K562 (cell line): ENCODE data around the gene DLGAP1. TPM values are rescaled to one million over a fixed set of nuclear protein-coding genes. Genes with fewer than 3 reads are reported as not detected.

Experiments used
- ESRRA ChIP-seq: fragments of 450-650 bp; IDR thresholded peaks from 2 replicates; pipeline ENCODE4 v1.6.1; 2014; ENCODE audit warnings: low read depth, mild to moderate bottlenecking, moderate library complexity, borderline replicate concordance
- FOXM1 ChIP-seq, 2 experiments: fragments of 450-650 bp in 1 of 2; sonication (generic) in 1 of 2; formaldehyde crosslinking in 1 of 2; IDR thresholded peaks; 2 replicates each; pipeline versions ENCODE4 v1.6.1 to v1.9.0; 2017 to 2022; ENCODE audit warnings: low read depth in 2 of 2, mild to moderate bottlenecking in 2 of 2, missing genetic modification reagents in 1 of 2, moderate library complexity in 1 of 2
- GABPB2 ChIP-seq: fragments of 250-450 bp; sonication (Bioruptor Pico); conservative IDR thresholded peaks from 2 replicates; pipeline ENCODE4 v1.5.1; 2021; ENCODE audit warnings: mild to moderate bottlenecking
- GTF2A2 ChIP-seq: IDR thresholded peaks from 2 replicates; pipeline ENCODE4 v1.6.1; 2016; ENCODE audit warnings: mild to moderate bottlenecking, missing genetic modification characterization, missing compliant biosample characterization
- IFI16 ChIP-seq: fragments of 250-450 bp; sonication (Bioruptor Pico); IDR thresholded peaks from 2 replicates; pipeline ENCODE4 v2.1.2; 2022; ENCODE audit warnings: mild to moderate bottlenecking, inconsistent platforms
- L3MBTL2 ChIP-seq: fragments of 450-650 bp; IDR thresholded peaks from 2 replicates; pipeline ENCODE4 v1.6.1; 2016; ENCODE audit warnings: mild to moderate bottlenecking, moderate library complexity
- MECOM ChIP-seq: fragments of 250-450 bp; sonication (Bioruptor Pico); IDR thresholded peaks from 2 replicates; pipeline ENCODE4 v1.8.0; 2022; ENCODE audit warnings: inconsistent platforms
- NEUROD1 ChIP-seq: fragments of 150-350 bp; IDR thresholded peaks from 2 replicates; pipeline ENCODE4 v1.6.1; 2014; ENCODE audit warnings: borderline replicate concordance, low read length, low read depth; ENCODE audit not compliant: partially characterized antibody
- SIX5 ChIP-seq, 2 experiments: IDR thresholded peaks; 2 replicates each; pipeline ENCODE4 v1.6.1; 2011; ENCODE audit warnings: low read length in 2 of 2, borderline replicate concordance in 1 of 2, low read depth in 1 of 2, mild to moderate bottlenecking in 1 of 2, moderate library complexity in 1 of 2; ENCODE audit not compliant: insufficient read depth in 1 of 2
- ZFP30 ChIP-seq: fragments of 250-450 bp; sonication (Bioruptor Pico); IDR thresholded peaks from 2 replicates; pipeline ENCODE4 v1.8.0; 2022; ENCODE audit warnings: moderate library complexity, mild to moderate bottlenecking, inconsistent platforms, borderline replicate concordance
- ZFX ChIP-seq: sonication (generic); formaldehyde crosslinking; IDR thresholded peaks from 2 replicates; pipeline ENCODE4 v1.8.0; 2022; ENCODE audit warnings: mild to moderate bottlenecking, missing genetic modification reagents, moderate library complexity
- ZNF217 ChIP-seq: sonication (generic); formaldehyde crosslinking; IDR thresholded peaks from 2 replicates; pipeline ENCODE4 v1.8.0; 2022; ENCODE audit warnings: mild to moderate bottlenecking, missing genetic modification reagents
- ZNF24 ChIP-seq: fragments of 450-650 bp; IDR thresholded peaks from 2 replicates; pipeline ENCODE4 v1.6.1; 2016
- ZNF764 ChIP-seq: fragments of 250-450 bp; sonication (Bioruptor Pico); IDR thresholded peaks from 2 replicates; pipeline ENCODE4 v1.4.0; 2020; ENCODE audit warnings: low read depth, mild to moderate bottlenecking, moderate library complexity
- polyA plus RNA-seq, 8 experiments: library from polyadenylated mRNA; depleted of rRNA in 4 of 8; stranded (reverse) in 5 of 8; unstranded in 3 of 8; fragments of >200 nt; fragmentation: Nextera tagmentation in 2 of 8; fragmentation: Illumina TruSeq in 1 of 8; extraction: Ambion mirVana in 2 of 8; extraction: Trizol in 1 of 8; gene quantifications; 2 replicates each; pipeline versions ENCODE4 v1.2.1 to v1.2.3, GENCODE V29; 2011 to 2014; ENCODE audit warnings: inconsistent platforms in 1 of 8, missing spikeins in 1 of 8
- total RNA-seq, 7 experiments: library from RNA; depleted of rRNA in 6 of 7; stranded (reverse); fragments of >200 nt in 6 of 7; fragmentation: Illumina TruSeq in 2 of 7; extraction: Trizol in 2 of 7; gene quantifications; 2 replicates each; pipeline versions ENCODE4 v1.2.1 to v1.2.3, GENCODE V29; 2011 to 2021; ENCODE audit warnings: low replicate concordance in 1 of 7
- TF ChIP-seq, protein P1 (sequence below): fragments of 450-650 bp; formaldehyde crosslinking; IDR thresholded peaks from 2 replicates; pipeline ENCODE4 v1.4.0; 2020; ENCODE audit warnings: mild to moderate bottlenecking, moderate library complexity
- TF ChIP-seq, protein P2 (sequence below): fragments of 250-450 bp; sonication (Bioruptor Pico); IDR thresholded peaks from 2 replicates; pipeline ENCODE4 v1.4.0; 2020; ENCODE audit warnings: borderline replicate concordance
- TF ChIP-seq, protein P3 (sequence below): fragments of 250-450 bp; sonication (Bioruptor Pico); IDR thresholded peaks from 2 replicates; pipeline ENCODE4 v1.8.0; 2022; ENCODE audit warnings: inconsistent platforms, mild to moderate bottlenecking, moderate library complexity, borderline replicate concordance
- TF ChIP-seq, protein P4 (sequence below): fragments of 450-650 bp; formaldehyde crosslinking; conservative IDR thresholded peaks from 2 replicates; pipeline ENCODE4 v1.4.0; 2022; ENCODE audit warnings: mild to moderate bottlenecking, missing genetic modification characterization
- TF ChIP-seq, protein P5 (sequence below): fragments of 250-450 bp; sonication (Bioruptor Pico); IDR thresholded peaks from 2 replicates; pipeline ENCODE4 v1.8.0; 2021; ENCODE audit warnings: moderate library complexity, mild to moderate bottlenecking, inconsistent platforms

The DLGAP1 gene
- total and polyA plus RNA-seq, 9 of the 15 experiments (the other 6 are each of a cell fraction or from before 2014, with no cell fraction given), result 0.04 to 0.22 (median 0.08) TPM

DNA sequence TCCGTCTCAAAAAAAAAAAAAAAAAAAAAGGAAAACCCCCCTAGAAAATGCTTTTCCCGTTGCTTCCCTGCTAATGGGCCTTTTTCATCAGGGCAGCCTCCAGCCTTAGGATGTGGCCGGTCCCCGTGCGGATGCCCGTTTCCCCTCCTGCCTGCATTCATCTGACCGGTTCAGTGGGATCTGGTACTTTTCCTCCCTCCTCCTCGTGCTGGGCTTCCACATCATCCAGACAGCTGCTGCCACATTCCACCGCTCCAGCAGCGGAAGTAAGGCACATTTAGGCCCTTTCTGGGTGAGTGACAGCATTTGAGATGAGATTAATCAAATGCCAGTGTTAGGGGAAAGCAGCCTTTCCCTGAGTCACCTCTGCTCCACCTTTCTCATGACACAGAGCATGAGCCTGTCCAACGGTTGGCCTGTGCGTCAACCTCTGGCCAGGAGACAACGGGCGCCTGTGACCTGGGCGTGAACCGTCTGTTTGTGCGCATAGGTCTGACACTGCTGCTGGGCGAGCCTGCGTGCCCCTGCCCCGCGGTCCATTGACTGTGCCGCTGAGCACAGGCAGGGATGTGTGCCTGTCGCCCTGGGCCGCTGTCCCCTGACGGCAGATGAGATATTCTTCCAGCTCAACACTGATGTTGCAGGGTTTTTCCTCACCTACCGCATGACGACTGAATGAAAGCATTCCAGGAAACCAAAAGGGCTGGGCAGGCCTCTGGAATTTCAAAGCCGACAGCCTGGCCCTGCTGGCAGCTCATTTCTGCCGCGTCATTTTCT, 831.1 kb downstream of the DLGAP1 start (continued):
- TF ChIP-seq GABPB2 (CRISPR knock-in tag), result peak; percentile 13; the same call in 1 of the 2 replicates
- TF ChIP-seq, protein P1, sequence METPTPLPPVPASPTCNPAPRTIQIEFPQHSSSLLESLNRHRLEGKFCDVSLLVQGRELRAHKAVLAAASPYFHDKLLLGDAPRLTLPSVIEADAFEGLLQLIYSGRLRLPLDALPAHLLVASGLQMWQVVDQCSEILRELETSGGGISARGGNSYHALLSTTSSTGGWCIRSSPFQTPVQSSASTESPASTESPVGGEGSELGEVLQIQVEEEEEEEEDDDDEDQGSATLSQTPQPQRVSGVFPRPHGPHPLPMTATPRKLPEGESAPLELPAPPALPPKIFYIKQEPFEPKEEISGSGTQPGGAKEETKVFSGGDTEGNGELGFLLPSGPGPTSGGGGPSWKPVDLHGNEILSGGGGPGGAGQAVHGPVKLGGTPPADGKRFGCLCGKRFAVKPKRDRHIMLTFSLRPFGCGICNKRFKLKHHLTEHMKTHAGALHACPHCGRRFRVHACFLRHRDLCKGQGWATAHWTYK (CRISPR knock-in tag), result peak; percentile 97
- TF ChIP-seq ZFX (CRISPR knock-in tag), result no peak
- no peak for TF ChIP-seq ESRRA
- TF ChIP-seq GTF2A2 (tag), result no peak
- TF ChIP-seq, protein P2, sequence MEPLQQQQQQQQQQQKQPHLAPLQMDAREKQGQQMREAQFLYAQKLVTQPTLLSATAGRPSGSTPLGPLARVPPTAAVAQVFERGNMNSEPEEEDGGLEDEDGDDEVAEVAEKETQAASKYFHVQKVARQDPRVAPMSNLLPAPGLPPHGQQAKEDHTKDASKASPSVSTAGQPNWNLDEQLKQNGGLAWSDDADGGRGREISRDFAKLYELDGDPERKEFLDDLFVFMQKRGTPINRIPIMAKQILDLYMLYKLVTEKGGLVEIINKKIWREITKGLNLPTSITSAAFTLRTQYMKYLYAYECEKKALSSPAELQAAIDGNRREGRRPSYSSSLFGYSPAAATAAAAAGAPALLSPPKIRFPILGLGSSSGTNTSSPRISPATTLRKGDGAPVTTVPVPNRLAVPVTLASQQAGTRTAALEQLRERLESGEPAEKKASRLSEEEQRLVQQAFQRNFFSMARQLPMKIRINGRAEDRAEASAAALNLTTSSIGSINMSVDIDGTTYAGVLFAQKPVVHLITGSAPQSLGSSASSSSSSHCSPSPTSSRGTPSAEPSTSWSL, result peak; percentile 96
- TF ChIP-seq, protein P3, sequence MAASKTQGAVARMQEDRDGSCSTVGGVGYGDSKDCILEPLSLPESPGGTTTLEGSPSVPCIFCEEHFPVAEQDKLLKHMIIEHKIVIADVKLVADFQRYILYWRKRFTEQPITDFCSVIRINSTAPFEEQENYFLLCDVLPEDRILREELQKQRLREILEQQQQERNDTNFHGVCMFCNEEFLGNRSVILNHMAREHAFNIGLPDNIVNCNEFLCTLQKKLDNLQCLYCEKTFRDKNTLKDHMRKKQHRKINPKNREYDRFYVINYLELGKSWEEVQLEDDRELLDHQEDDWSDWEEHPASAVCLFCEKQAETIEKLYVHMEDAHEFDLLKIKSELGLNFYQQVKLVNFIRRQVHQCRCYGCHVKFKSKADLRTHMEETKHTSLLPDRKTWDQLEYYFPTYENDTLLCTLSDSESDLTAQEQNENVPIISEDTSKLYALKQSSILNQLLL (CRISPR knock-in tag), result no peak
- peak; percentile 40; the same call in 1 of the 2 replicates for TF ChIP-seq IFI16 (CRISPR knock-in tag)
- TF ChIP-seq, protein P4, sequence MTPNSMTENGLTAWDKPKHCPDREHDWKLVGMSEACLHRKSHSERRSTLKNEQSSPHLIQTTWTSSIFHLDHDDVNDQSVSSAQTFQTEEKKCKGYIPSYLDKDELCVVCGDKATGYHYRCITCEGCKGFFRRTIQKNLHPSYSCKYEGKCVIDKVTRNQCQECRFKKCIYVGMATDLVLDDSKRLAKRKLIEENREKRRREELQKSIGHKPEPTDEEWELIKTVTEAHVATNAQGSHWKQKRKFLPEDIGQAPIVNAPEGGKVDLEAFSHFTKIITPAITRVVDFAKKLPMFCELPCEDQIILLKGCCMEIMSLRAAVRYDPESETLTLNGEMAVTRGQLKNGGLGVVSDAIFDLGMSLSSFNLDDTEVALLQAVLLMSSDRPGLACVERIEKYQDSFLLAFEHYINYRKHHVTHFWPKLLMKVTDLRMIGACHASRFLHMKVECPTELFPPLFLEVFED (CRISPR knock-in tag), result peak; percentile 69; the same call in 1 of the 2 replicates
- TF ChIP-seq ZFP30 (CRISPR knock-in tag), result no peak
- TF ChIP-seq MECOM (CRISPR knock-in tag), result peak; percentile 81
- TF ChIP-seq SIX5 (IDR thresholded peaks at IDR 0.05; ENCODE audit: borderline replicate concordance in 1 of 2, insufficient read depth in 1 of 2, low read depth in 1 of 2, low read length in 2 of 2), result no peak
- no peak; the same call in 1 of the 2 replicates for TF ChIP-seq FOXM1 (IDR thresholded peaks at IDR 0.05; ENCODE audit: low read depth)
- TF ChIP-seq FOXM1 (CRISPR knock-in tag; IDR thresholded peaks at IDR 0.05; ENCODE audit: low read depth), result 0 out of 2 replicates have a peak, but pooled peaks have one; percentile 27
- TF ChIP-seq ZNF764 (CRISPR knock-in tag), result no peak
- no peak for TF ChIP-seq ZNF217 (CRISPR knock-in tag)
- peak; percentile 81 for TF ChIP-seq NEUROD1
- TF ChIP-seq L3MBTL2, result no peak
- TF ChIP-seq ZNF24, result no peak
- TF ChIP-seq, protein P5, sequence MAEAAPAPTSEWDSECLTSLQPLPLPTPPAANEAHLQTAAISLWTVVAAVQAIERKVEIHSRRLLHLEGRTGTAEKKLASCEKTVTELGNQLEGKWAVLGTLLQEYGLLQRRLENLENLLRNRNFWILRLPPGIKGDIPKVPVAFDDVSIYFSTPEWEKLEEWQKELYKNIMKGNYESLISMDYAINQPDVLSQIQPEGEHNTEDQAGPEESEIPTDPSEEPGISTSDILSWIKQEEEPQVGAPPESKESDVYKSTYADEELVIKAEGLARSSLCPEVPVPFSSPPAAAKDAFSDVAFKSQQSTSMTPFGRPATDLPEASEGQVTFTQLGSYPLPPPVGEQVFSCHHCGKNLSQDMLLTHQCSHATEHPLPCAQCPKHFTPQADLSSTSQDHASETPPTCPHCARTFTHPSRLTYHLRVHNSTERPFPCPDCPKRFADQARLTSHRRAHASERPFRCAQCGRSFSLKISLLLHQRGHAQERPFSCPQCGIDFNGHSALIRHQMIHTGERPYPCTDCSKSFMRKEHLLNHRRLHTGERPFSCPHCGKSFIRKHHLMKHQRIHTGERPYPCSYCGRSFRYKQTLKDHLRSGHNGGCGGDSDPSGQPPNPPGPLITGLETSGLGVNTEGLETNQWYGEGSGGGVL, result no peak
